H1 (cell line): Measurements from ENCODE around the gene ETV4. TPM values are rescaled to one million over a fixed set of nuclear protein-coding genes. Genes with fewer than 3 reads are reported as not detected.

Experiments
- ASH2L ChIP-seq: fragments of 200-600, 300-600 bp; sonication (generic); IDR thresholded peaks from one replicate; pipeline ENCODE4 v1.7.1; 2017; ENCODE audit warnings: low read length
- BRCA1 ChIP-seq: IDR thresholded peaks from 2 replicates; pipeline ENCODE4 v1.6.1; 2012; ENCODE audit warnings: low read depth, low read length, improper control_type of control experiment
- CHD1 ChIP-seq: IDR thresholded peaks from 2 replicates; pipeline ENCODE4 v1.6.1; 2012; ENCODE audit warnings: low read depth, low read length, improper control_type of control experiment
- CHD2 ChIP-seq: IDR thresholded peaks from 2 replicates; pipeline ENCODE4 v1.6.1; 2012; ENCODE audit warnings: low read length, improper control_type of control experiment
- EGR1 ChIP-seq: IDR thresholded peaks from 2 replicates; pipeline ENCODE4 v1.6.1; 2011; ENCODE audit warnings: low read depth, low read length, borderline replicate concordance
- GTF2F1 ChIP-seq: IDR thresholded peaks from 2 replicates; pipeline ENCODE4 v1.6.1; 2012; ENCODE audit warnings: low read depth, low read length, improper control_type of control experiment, borderline replicate concordance
- NANOG ChIP-seq: IDR thresholded peaks from 2 replicates; pipeline ENCODE4 v1.6.1; 2011; ENCODE audit warnings: low read length, low read depth, mild to moderate bottlenecking, inconsistent platforms; ENCODE audit not compliant: insufficient read depth, poor library complexity, severe bottlenecking
- POLR2A ChIP-seq, 2 experiments: IDR thresholded peaks; 1 replicate in 1 of 2; 2 replicates in 1 of 2; pipeline ENCODE4 v1.6.1; 2011; ENCODE audit warnings: low read depth in 2 of 2, low read length in 2 of 2, mild to moderate bottlenecking in 2 of 2; ENCODE audit errors: control extremely low read depth in 1 of 2
- POU5F1 ChIP-seq: IDR thresholded peaks from 2 replicates; pipeline ENCODE4 v1.6.1; 2011; ENCODE audit warnings: low read depth, mild to moderate bottlenecking, low read length, moderate library complexity
- RFX5 ChIP-seq: IDR thresholded peaks from 2 replicates; pipeline ENCODE4 v1.6.1; 2011; ENCODE audit warnings: low read depth, low read length, improper control_type of control experiment, borderline replicate concordance
- SP1 ChIP-seq: IDR thresholded peaks from 2 replicates; pipeline ENCODE4 v1.6.1; 2011; ENCODE audit warnings: low read depth, low read length
- polyA plus RNA-seq, 7 experiments: library from polyadenylated mRNA; depleted of rRNA in 3 of 7; stranded (reverse) in 5 of 7; unstranded in 2 of 7; fragments of >200 nt in 5 of 7; fragments of 200-250 nt in 2 of 7; gene quantifications; 1 replicate in 5 of 7; 2 replicates in 1 of 7; 4 replicates in 1 of 7; pipeline versions ENCODE4 v1.2.1 to v1.2.3, GENCODE V29; 2011 to 2013; ENCODE audit warnings: missing spikeins in 2 of 7, mixed read lengths in 2 of 7
- total RNA-seq: library from RNA; stranded (reverse); fragmentation: NEBNext Ultra II Directional; extraction: Animal tissue kit (Norgen Biotek cat#: 25700); gene quantifications from 2 replicates; pipeline ENCODE4 v1.2.1, GENCODE V29; 2021
- TF ChIP-seq, protein P1 (sequence below): IDR thresholded peaks from 2 replicates; pipeline ENCODE4 v1.6.1; 2012; ENCODE audit warnings: inconsistent platforms
- TF ChIP-seq, protein P2 (sequence below): IDR thresholded peaks from 2 replicates; pipeline ENCODE4 v1.6.1; 2011; ENCODE audit warnings: low read depth, mild to moderate bottlenecking, low read length; ENCODE audit not compliant: insufficient read depth
- TF ChIP-seq, protein P3 (sequence below): IDR thresholded peaks from 2 replicates; pipeline ENCODE4 v1.6.1; 2012; ENCODE audit warnings: inconsistent platforms

The ETV4 gene
- total and polyA plus RNA-seq, 2 of the 8 experiments (the other 6 are each of a cell fraction or from before 2014, with no cell fraction given): 75.2 to 143 TPM

DNA sequence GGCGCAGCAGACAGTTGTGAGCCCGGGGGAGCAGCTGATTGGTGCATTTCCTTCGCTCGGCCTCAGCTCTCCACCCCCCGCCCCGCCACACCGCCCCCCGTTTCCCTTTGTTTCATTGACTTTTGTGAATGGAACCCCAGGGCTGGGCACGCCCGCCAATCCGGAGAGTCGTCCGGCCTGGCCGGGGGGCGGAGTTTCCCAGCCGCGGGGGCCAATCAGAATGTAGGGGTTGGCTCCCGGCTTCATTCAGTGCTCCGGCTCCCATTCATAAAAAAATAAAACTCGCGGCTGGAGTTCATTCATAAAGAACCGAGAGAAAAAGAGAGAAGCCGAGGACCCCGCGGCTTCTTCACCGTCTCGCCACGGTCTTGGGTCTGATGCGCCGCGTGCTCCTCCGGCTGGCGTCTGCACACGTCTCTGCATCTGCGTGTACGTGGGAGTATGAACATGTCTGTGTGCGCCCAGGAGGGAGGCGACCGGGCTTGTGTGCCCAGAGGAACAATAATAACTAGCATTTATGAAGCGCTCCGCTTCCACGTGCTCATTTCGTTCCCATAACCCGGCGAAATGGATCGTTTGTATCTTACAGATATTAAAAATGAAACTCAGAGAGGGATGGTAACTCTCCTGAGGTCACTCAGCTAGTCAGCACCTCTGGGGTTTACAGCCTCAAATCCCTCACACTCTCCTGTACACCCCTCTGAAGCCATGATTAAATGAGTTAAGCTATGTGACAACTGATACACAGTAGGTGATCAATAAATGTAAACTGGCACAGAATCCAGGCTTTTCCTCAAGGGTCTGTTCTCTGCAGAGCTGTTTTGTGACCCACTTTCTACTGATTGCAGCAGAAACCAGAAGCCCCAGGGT is at the start of gene ETV4 (continued):
- no peak for TF ChIP-seq ASH2L
- peak; percentile 11; the same call in 1 of the 2 replicates for TF ChIP-seq SP1
- TF ChIP-seq NANOG: no peak
- no peak for TF ChIP-seq GTF2F1
- TF ChIP-seq CHD2: no peak
- TF ChIP-seq BRCA1: no peak
- TF ChIP-seq RFX5: no peak
- no peak for TF ChIP-seq CHD1
- TF ChIP-seq, protein P1, sequence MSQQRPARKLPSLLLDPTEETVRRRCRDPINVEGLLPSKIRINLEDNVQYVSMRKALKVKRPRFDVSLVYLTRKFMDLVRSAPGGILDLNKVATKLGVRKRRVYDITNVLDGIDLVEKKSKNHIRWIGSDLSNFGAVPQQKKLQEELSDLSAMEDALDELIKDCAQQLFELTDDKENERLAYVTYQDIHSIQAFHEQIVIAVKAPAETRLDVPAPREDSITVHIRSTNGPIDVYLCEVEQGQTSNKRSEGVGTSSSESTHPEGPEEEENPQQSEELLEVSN: no peak
- 0 out of 3 replicates have a peak, but pooled peaks of 1 of the 2 experiments have one; percentile 1 for TF ChIP-seq POLR2A (IDR thresholded peaks at IDR 0.05; ENCODE audit: control extremely low read depth in 1 of 2, low read depth in 2 of 2, low read length in 2 of 2)
- no peak for TF ChIP-seq EGR1
- TF ChIP-seq, protein P2, sequence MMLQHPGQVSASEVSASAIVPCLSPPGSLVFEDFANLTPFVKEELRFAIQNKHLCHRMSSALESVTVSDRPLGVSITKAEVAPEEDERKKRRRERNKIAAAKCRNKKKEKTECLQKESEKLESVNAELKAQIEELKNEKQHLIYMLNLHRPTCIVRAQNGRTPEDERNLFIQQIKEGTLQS: no peak
- no peak for TF ChIP-seq POU5F1
- TF ChIP-seq, protein P3, sequence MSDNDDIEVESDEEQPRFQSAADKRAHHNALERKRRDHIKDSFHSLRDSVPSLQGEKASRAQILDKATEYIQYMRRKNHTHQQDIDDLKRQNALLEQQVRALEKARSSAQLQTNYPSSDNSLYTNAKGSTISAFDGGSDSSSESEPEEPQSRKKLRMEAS: no peak; the same call in 1 of the 2 replicates
